Endothelial cell of umbilical vein (primary cell): ENCODE measurements around the gene EFCAB8. TPM values are rescaled to one million over a fixed set of nuclear protein-coding genes. Genes with fewer than 3 reads are reported as not detected.

Source experiments
- BruUV-seq: library from RNA; stranded (reverse); fragments of 400-500 nt; replicated peaks from 2 replicates; lab custom pipeline; 2021; lab: Mats Ljungman, UMichigan
- CTCF ChIA-PET: fragments of 300-600, 350-600 bp; sonication (Branson Sonifier 250); formaldehyde crosslinking; loops from one replicate; lab custom pipeline; 2021; ENCODE audit warnings: antibody characterized with exemption, inconsistent platforms; lab: Charles Lee
- POLR2A ChIA-PET: fragments of 300-600, 350-600 bp; sonication (Branson Sonifier 250); formaldehyde crosslinking; loops from one replicate; lab custom pipeline; 2021; ENCODE audit warnings: antibody characterized with exemption, inconsistent platforms; lab: Charles Lee
- DNase-seq: peaks from one replicate; pipeline ENCODE4 v3.0.0-alpha.2; 2011; ENCODE audit warnings: low read depth, low spot score
- FAIRE-seq: peaks from 2 replicates; lab custom pipeline; 2011; peaks lifted over from hg19 to GRCh38; lab: Jason Lieb, UNC
- H2AFZ ChIP-seq: 2 replicates; pipeline ENCODE4 v1.6.0; 2012; ENCODE audit warnings: low read depth, low read length, control low read depth, inconsistent platforms
- H3K27ac ChIP-seq: 2 replicates; pipeline ENCODE4 v1.5.1; 2011; ENCODE audit warnings: low read depth, mild to moderate bottlenecking, control low read depth, low read length, moderate library complexity; ENCODE audit not compliant: insufficient read depth
- H3K27me3 ChIP-seq, 2 experiments: 2 replicates each; pipeline versions ENCODE4 v1.6.0 to v1.6.1; 2011; ENCODE audit warnings: low read length in 2 of 2, mixed read lengths in 1 of 2; ENCODE audit not compliant: control insufficient read depth in 2 of 2, insufficient read depth in 2 of 2
- H3K36me3 ChIP-seq, 2 experiments: 2 replicates in 1 of 2; 3 replicates in 1 of 2; pipeline ENCODE4 v1.5.1; 2011; ENCODE audit warnings: low read length in 2 of 2, mild to moderate bottlenecking in 1 of 2, moderate library complexity in 1 of 2; ENCODE audit not compliant: control insufficient read depth in 2 of 2, insufficient read depth in 2 of 2; ENCODE audit errors: extremely low read depth in 1 of 2
- H3K4me1 ChIP-seq: 3 replicates; pipeline ENCODE4 v1.5.1; 2011; ENCODE audit warnings: mild to moderate bottlenecking, low read length; ENCODE audit not compliant: control insufficient read depth, insufficient read depth; ENCODE audit errors: extremely low read depth
- H3K4me2 ChIP-seq: 2 replicates; pipeline ENCODE4 v1.6.1; 2011; ENCODE audit warnings: low read length, control low read depth, mixed read lengths; ENCODE audit not compliant: insufficient read depth
- H3K4me3 ChIP-seq, 3 experiments: fragments of 200-600 bp in 1 of 3; sonication (generic), shearing (Covaris generic) in 1 of 3; replicated peaks in 1 of 3; 2 replicates each; pipeline ENCODE4 v1.5.1; 2011 to 2016; ENCODE audit warnings: control low read depth in 3 of 3, low read length in 3 of 3, mild to moderate bottlenecking in 2 of 3, inconsistent platforms in 1 of 3, low read depth in 1 of 3, moderate library complexity in 1 of 3; ENCODE audit not compliant: insufficient read depth in 1 of 3
- H3K79me2 ChIP-seq: 2 replicates; pipeline ENCODE4 v1.6.0; 2012; ENCODE audit warnings: low read length, inconsistent platforms; ENCODE audit not compliant: control insufficient read depth, insufficient read depth
- H3K9ac ChIP-seq: replicated peaks from 2 replicates; pipeline ENCODE3; 2011; ENCODE audit warnings: low read length, control low read depth; ENCODE audit not compliant: insufficient read depth; ENCODE audit errors: extremely low read depth
- H3K9me1 ChIP-seq: replicated peaks from 3 replicates; pipeline ENCODE4 v1.6.0; 2011; ENCODE audit warnings: mild to moderate bottlenecking, low read length; ENCODE audit not compliant: control insufficient read depth, insufficient read depth; ENCODE audit errors: extremely low read depth
- H3K9me3 ChIP-seq: replicated peaks from 2 replicates; pipeline ENCODE4 v1.5.1; 2012; ENCODE audit warnings: low read length, inconsistent platforms; ENCODE audit not compliant: control insufficient read depth, insufficient read depth
- H4K20me1 ChIP-seq: replicated peaks from 2 replicates; pipeline ENCODE3; 2011; ENCODE audit warnings: mild to moderate bottlenecking, low read length; ENCODE audit not compliant: control insufficient read depth, insufficient read depth; ENCODE audit errors: extremely low read depth
- CTCF ChIP-seq, 2 donors: IDR thresholded peaks; 1 replicate in 1 of 2; 2 replicates in 1 of 2; pipeline ENCODE4 v1.5.1; 2011; ENCODE audit warnings: low read length in 2 of 2, mild to moderate bottlenecking in 2 of 2, moderate library complexity in 2 of 2, control low read depth in 1 of 2, inconsistent platforms in 1 of 2, low read depth in 1 of 2; ENCODE audit not compliant: insufficient read depth in 1 of 2; ENCODE audit errors: extremely low read depth in 1 of 2
- EZH2 ChIP-seq: IDR thresholded peaks from 2 replicates; pipeline ENCODE4 v1.6.1; 2012; ENCODE audit warnings: borderline replicate concordance, low read depth, mild to moderate bottlenecking, moderate library complexity, low read length, inconsistent platforms; ENCODE audit not compliant: severe bottlenecking
- FOS ChIP-seq: IDR thresholded peaks from 2 replicates; pipeline ENCODE4 v1.6.1; 2011; ENCODE audit warnings: mild to moderate bottlenecking, low read length, moderate library complexity, borderline replicate concordance; ENCODE audit not compliant: insufficient read depth
- GATA2 ChIP-seq: IDR thresholded peaks from 2 replicates; pipeline ENCODE4 v1.7.0; 2011; ENCODE audit warnings: low read depth, mild to moderate bottlenecking, moderate library complexity, mixed read lengths, low read length; ENCODE audit not compliant: insufficient read length, insufficient read depth
- JUN ChIP-seq: IDR thresholded peaks from 2 replicates; pipeline ENCODE4 v1.6.1; 2011; ENCODE audit warnings: borderline replicate concordance, low read depth; ENCODE audit not compliant: insufficient read length, insufficient read depth
- MAX ChIP-seq: IDR thresholded peaks from 2 replicates; pipeline ENCODE4 v1.6.1; 2011; ENCODE audit not compliant: insufficient read depth, insufficient read length
- MYC ChIP-seq: IDR thresholded peaks from one replicate; pipeline ENCODE4 v1.6.1; 2011; ENCODE audit warnings: mild to moderate bottlenecking, low read depth, low read length
- POLR2A ChIP-seq: IDR thresholded peaks from 2 replicates; pipeline ENCODE4 v1.6.1; 2012; ENCODE audit warnings: low read depth, mild to moderate bottlenecking, control low read depth, low read length
- POLR2AphosphoS5 ChIP-seq: IDR thresholded peaks from 2 replicates; pipeline ENCODE4 v1.6.1; 2012; ENCODE audit warnings: low read depth, mild to moderate bottlenecking, control low read depth, low read length, moderate library complexity; ENCODE audit not compliant: insufficient read depth
- dilution Hi-C: fragments of 300-500 bp; cut with MboI; formaldehyde crosslinking; loops from one replicate; pipeline ENCODE4 v1.15.0; 2019; ENCODE audit warnings: low sequenced_read_pairs; ENCODE audit not compliant: extremely low pct_ligation_motif_present
- intact Hi-C: fragments of 100-400 bp; cut with micrococcal nuclease; formaldehyde crosslinking; loops from one replicate; pipeline ENCODE4 v1.10.0; 2022
- polyA plus RNA-seq, 4 experiments: library from polyadenylated mRNA; depleted of rRNA in 3 of 4; stranded (reverse) in 3 of 4; unstranded in 1 of 4; fragments of >200 nt; gene quantifications; 2 replicates each; pipeline versions ENCODE4 v1.2.1 to v1.2.3, GENCODE V29; 2011 to 2012; ENCODE audit warnings: missing spikeins in 1 of 4
- total RNA-seq: library from RNA; stranded (reverse); gene quantifications from 2 replicates; pipeline ENCODE4 v1.2.3, GENCODE V29; 2021

EFCAB8 gene
- total and polyA plus RNA-seq, 2 donors (not counting 3 experiments of a cell fraction or from before 2014, with no cell fraction given), result 0.01 to 0.31 TPM

GRCh38 chr20:32920066-32920465, 61.3 kb downstream of the EFCAB8 start:
- Histone ChIP-seq H4K20me1 (no peaks in the 10 kb centered on the region), H3K27me3 (peaks cover 0 to 6% of the 10 kb centered on the region in 2 experiments), H3K9me1 (no peaks in the 10 kb centered on the region), H3K4me1 (no peaks in the 10 kb centered on the region), H2AFZ (no peak overlapping the region), H3K4me3 (no peak overlapping the region), H3K27ac (no peak overlapping the region), H3K9me3 (no peaks in the 10 kb centered on the region), H3K9ac (no peak overlapping the region), H3K4me2 (no peak overlapping the region), H3K36me3 (no peaks in the 10 kb centered on the region), H3K79me2 (no peaks in the 10 kb centered on the region)
- dilution Hi-C loops, result no loop called here
- TF ChIP-seq FOS (no peak), CTCF (IDR thresholded peaks at IDR 0.05; ENCODE audit: extremely low read depth in 1 of 2, insufficient read depth in 1 of 2, low read depth in 1 of 2, low read length in 2 of 2) (no peak), POLR2A (no peak), MAX (no peak), EZH2 (no peak), JUN (no peak), POLR2AphosphoS5 (no peak), MYC (no peak), GATA2 (no peak)
- ChIA-PET CTCF (interaction anchor here (0.8 kb wide), 1 partner anchor 36 kb away, joined by 3 read pairs; no protein-coding TSS in a partner anchor), POLR2A (no interaction called here)
- FAIRE-seq, result no peak
- intact Hi-C loops, result no loop called here
- BruUV-seq, result no TSS peak
- no peak for DNase-seq
